HCT116 (cell line): ENCODE results near the gene FAM219A. TPM values are rescaled to one million over a fixed set of nuclear protein-coding genes. Genes with fewer than 3 reads are reported as not detected.
A peak's percentile ranks its signal among the peaks of the same experiment; 100 is the strongest.

Experiments
- ATAC-seq: fragments of 200-7000 bp; cut with Tn5 transposase; 2 replicates; pipeline ENCODE4 v1.9.1; 2020; ENCODE audit warnings: mild to moderate bottlenecking, moderate library complexity
- BruUV-seq: library from RNA; stranded (reverse); fragments of 400-500 nt; replicated peaks from 2 replicates; lab custom pipeline; 2021; lab: Mats Ljungman, UMichigan
- CTCF ChIA-PET: fragments of 300-600 bp; sonication (Branson Sonifier 250); formaldehyde crosslinking; loops from one replicate; lab custom pipeline; 2021; ENCODE audit warnings: antibody characterized with exemption; lab: Charles Lee
- POLR2A ChIA-PET: fragments of 300-600, 350-600 bp; sonication (Branson Sonifier 250); formaldehyde crosslinking; loops from one replicate; lab custom pipeline; 2021; ENCODE audit warnings: antibody characterized with exemption; lab: Charles Lee
- RAD21 ChIA-PET, 2 experiments: fragments of 300-600 bp; sonication (Branson Sonifier 250); formaldehyde crosslinking; loops; one replicate each; lab custom pipeline; 2023; ENCODE audit warnings: low total read pairs in 2 of 2; ENCODE audit not compliant: uncharacterized antibody in 2 of 2, unreplicated experiment in 2 of 2, low non-redundant PET in 1 of 2; lab: Charles Lee
- DNase-seq: peaks from one replicate; pipeline ENCODE4 v3.0.0-alpha.2; 2010; ENCODE audit warnings: low read depth, low spot score
- H2AFZ ChIP-seq: fragments of 200-600 bp; shearing (Covaris generic), sonication (generic); 2 replicates; pipeline ENCODE4 v1.6.1; 2017; ENCODE audit warnings: low read depth, mixed run types, mixed read lengths, antibody characterized with exemption, low read length; ENCODE audit not compliant: poor library complexity, severe bottlenecking
- H3K27ac ChIP-seq: 2 replicates; pipeline ENCODE4 v1.5.1; 2012; ENCODE audit warnings: low read depth, low read length
- H3K27me3 ChIP-seq: fragments of 200-600 bp; sonication (generic); 2 replicates; pipeline ENCODE4 v1.6.1; 2016; ENCODE audit warnings: mixed run types, low read length, mixed read lengths; ENCODE audit not compliant: insufficient read depth
- H3K36me3 ChIP-seq, 2 experiments: fragments of 200-500 bp in 1 of 2; fragments of 200-600 bp in 1 of 2; sonication (Bioruptor generic) in 1 of 2; sonication (generic) in 1 of 2; 2 replicates each; pipeline versions ENCODE4 v1.5.1 to v1.6.1; 2014 to 2016; ENCODE audit warnings: low read length in 2 of 2, inconsistent platforms in 1 of 2, mixed read lengths in 1 of 2, mixed run types in 1 of 2; ENCODE audit not compliant: insufficient read depth in 2 of 2, control insufficient read depth in 1 of 2
- H3K4me1 ChIP-seq, 2 experiments: fragments of 200-600 bp in 1 of 2; sonication (generic) in 1 of 2; 2 replicates each; pipeline versions ENCODE4 v1.5.1 to v1.6.1; 2012 to 2017; ENCODE audit warnings: low read length in 2 of 2, inconsistent platforms in 1 of 2, mild to moderate bottlenecking in 1 of 2, mixed read lengths in 1 of 2, mixed run types in 1 of 2, moderate library complexity in 1 of 2; ENCODE audit not compliant: insufficient read depth in 2 of 2, control insufficient read depth in 1 of 2
- H3K4me2 ChIP-seq: fragments of 200-600 bp; sonication (generic); 2 replicates; pipeline ENCODE4 v1.6.1; 2017; ENCODE audit warnings: mixed run types, low read length, mixed read lengths
- H3K4me3 ChIP-seq, 2 experiments: fragments of 200-600 bp in 1 of 2; sonication (generic) in 1 of 2; replicated peaks in 1 of 2; 2 replicates each; pipeline ENCODE4 v1.5.1; 2011 to 2016; ENCODE audit warnings: low read length in 2 of 2, control low read depth in 1 of 2, low read depth in 1 of 2, mild to moderate bottlenecking in 1 of 2, mixed read lengths in 1 of 2, mixed run types in 1 of 2
- H3K79me2 ChIP-seq: fragments of 200-600 bp; sonication (generic); 2 replicates; pipeline ENCODE4 v1.6.1; 2017; ENCODE audit warnings: mild to moderate bottlenecking, mixed run types, low read length, moderate library complexity, mixed read lengths; ENCODE audit not compliant: insufficient read depth
- H3K9ac ChIP-seq: fragments of 200-600 bp; sonication (generic); 2 replicates; pipeline ENCODE4 v1.6.1; 2016; ENCODE audit warnings: low read length, mixed read lengths
- H3K9me2 ChIP-seq: fragments of 200-600 bp; sonication (generic), shearing (Covaris generic); 2 replicates; pipeline ENCODE4 v1.6.1; 2017; ENCODE audit warnings: mixed run types, mild to moderate bottlenecking, moderate library complexity; ENCODE audit not compliant: insufficient read depth
- H3K9me3 ChIP-seq, 2 experiments: fragments of 200-500 bp in 1 of 2; fragments of 200-600 bp in 1 of 2; sonication (Bioruptor generic) in 1 of 2; sonication (generic) in 1 of 2; 2 replicates each; pipeline ENCODE4 v1.6.1; 2014 to 2017; ENCODE audit warnings: low read length in 2 of 2, mixed read lengths in 2 of 2, inconsistent platforms in 1 of 2, low read depth in 1 of 2, mild to moderate bottlenecking in 1 of 2, mixed run types in 1 of 2, moderate library complexity in 1 of 2; ENCODE audit not compliant: control insufficient read depth in 1 of 2, insufficient read depth in 1 of 2
- H4K20me1 ChIP-seq: fragments of 200-600 bp; sonication (generic), shearing (Covaris generic); 2 replicates; pipeline ENCODE4 v1.6.1; 2017; ENCODE audit warnings: mixed run types, mild to moderate bottlenecking, moderate library complexity; ENCODE audit not compliant: insufficient read depth
- CBX3 ChIP-seq: IDR thresholded peaks from 2 replicates; pipeline ENCODE4 v1.6.1; 2012; ENCODE audit warnings: low read depth
- CEBPB ChIP-seq: IDR thresholded peaks from 2 replicates; pipeline ENCODE4 v1.6.1; 2012; ENCODE audit warnings: low read depth
- CTCF ChIP-seq, 3 experiments: fragments of 200-600 bp in 1 of 3; sonication (generic) in 1 of 3; IDR thresholded peaks in 2 of 3; conservative IDR thresholded peaks in 1 of 3; 2 replicates each; pipeline ENCODE4 v1.5.1; 2012 to 2017; ENCODE audit warnings: low read depth in 2 of 3, low read length in 2 of 3, antibody characterized with exemption in 1 of 3, borderline replicate concordance in 1 of 3, control low read depth in 1 of 3, mild to moderate bottlenecking in 1 of 3, mixed read lengths in 1 of 3, mixed run types in 1 of 3, moderate library complexity in 1 of 3; ENCODE audit not compliant: insufficient read depth in 1 of 3
- EZH2 ChIP-seq: fragments of 200-600 bp; sonication (generic); IDR thresholded peaks from 2 replicates; pipeline ENCODE4 v1.6.1; 2017; ENCODE audit warnings: antibody characterized with exemption, mixed run types
- RAD21 ChIP-seq: IDR thresholded peaks from 2 replicates; pipeline ENCODE4 v1.6.1; 2012; ENCODE audit warnings: low read depth, mild to moderate bottlenecking
- SP1 ChIP-seq: IDR thresholded peaks from 2 replicates; pipeline ENCODE4 v1.6.1; 2012; ENCODE audit warnings: low read depth
- SRF ChIP-seq: IDR thresholded peaks from 2 replicates; pipeline ENCODE4 v1.6.1; 2012; ENCODE audit warnings: low read depth
- TCF7L2 ChIP-seq: IDR thresholded peaks from 2 replicates; pipeline ENCODE4 v1.7.0; 2011; ENCODE audit warnings: borderline replicate concordance, inconsistent platforms; ENCODE audit not compliant: insufficient read depth, insufficient read length; ENCODE audit errors: extremely low read depth
- ZNF274 ChIP-seq: fragments of 200-500 bp; sonication (Bioruptor generic); IDR thresholded peaks from 2 replicates; pipeline ENCODE4 v1.6.1; 2014; ENCODE audit warnings: mild to moderate bottlenecking, low read depth, low read length, inconsistent platforms
- intact Hi-C: fragments of 100-400 bp; cut with micrococcal nuclease; formaldehyde crosslinking; loops from 2 replicates; pipeline ENCODE4 v1.10.0; 2022
- total RNA-seq: library from RNA; stranded (reverse); gene quantifications from one replicate; pipeline ENCODE4 v1.2.1, GENCODE V29; 2021; ENCODE audit not compliant: unreplicated experiment

The FAM219A gene
- total RNA-seq, 1 experiment from 2014 or later: 13.4 TPM

DNA sequence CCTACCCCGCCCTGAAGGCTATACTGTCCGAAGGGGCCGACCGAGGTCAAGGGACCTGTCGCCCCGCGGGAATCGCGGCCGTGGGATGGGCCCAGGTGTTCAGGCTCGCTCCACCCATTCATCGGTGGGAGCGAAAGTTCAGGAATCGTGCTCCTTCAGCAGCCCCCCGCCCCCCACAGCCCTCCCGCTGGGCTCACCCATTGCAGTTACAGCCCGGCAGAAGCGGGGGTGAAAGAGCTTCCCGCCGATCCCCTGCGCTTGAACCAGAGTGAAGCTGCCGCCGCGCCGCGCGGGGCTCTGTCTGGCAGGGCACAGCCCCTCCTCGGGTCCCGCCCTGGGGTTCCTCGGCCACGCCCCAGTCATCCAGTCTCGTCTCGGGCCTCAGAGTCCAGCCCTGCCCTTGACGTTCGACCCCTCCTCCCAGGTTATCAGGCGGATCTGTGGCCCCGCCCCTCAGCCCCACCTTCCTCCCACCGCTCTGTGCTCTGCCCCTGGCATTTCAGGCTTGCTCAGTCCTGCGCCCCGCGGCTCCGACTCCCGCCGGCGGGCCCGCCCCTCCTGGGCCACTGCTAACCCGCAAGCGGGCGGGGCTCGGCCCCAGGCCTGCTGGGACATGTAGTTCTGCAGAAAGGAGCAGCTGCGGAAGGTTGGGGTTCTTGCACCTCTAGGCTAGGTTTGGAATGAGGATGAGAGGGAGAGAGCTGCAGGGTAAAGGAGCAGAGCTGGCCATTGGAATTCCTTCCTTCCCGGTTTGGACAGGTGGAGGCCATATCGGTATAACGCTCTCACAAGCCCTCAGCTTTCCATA, 81.6 kb downstream of the FAM219A start, which contains the start of gene MYORG (continued):
- no peak for TF ChIP-seq CTCF (IDR thresholded peaks at IDR 0.05 in 2 of 3, conservative IDR thresholded peaks at IDR 0.05 in 1 of 3; ENCODE audit: borderline replicate concordance in 1 of 3, insufficient read depth in 1 of 3, low read depth in 2 of 3, low read length in 2 of 3)
- TF ChIP-seq EZH2: no peak
- TF ChIP-seq RAD21: no peak
- no peak for TF ChIP-seq SRF

GRCh38 chr9:34375901-34376595, 82.3 kb downstream of the FAM219A start:
- no peaks in the 10 kb centered on the region for H3K79me2 ChIP-seq
- no peak for DNase-seq
- TF ChIP-seq CEBPB (no peak), CTCF (IDR thresholded peaks at IDR 0.05 in 2 of 3, conservative IDR thresholded peaks at IDR 0.05 in 1 of 3; ENCODE audit: borderline replicate concordance in 1 of 3, insufficient read depth in 1 of 3, low read depth in 2 of 3, low read length in 2 of 3) (peak in 2 of 3 experiments; percentile 33 to 46; a peak in 4 of 6 replicates), SP1 (no peak), TCF7L2 (peak; percentile 71), CBX3 (no peak), ZNF274 (no peak)
- TF ChIP-seq, all 23 proteins: peak for 2
- no peaks in the 10 kb centered on the region for H3K9me2 ChIP-seq
- peak overlapping the region; percentile 97 for H3K4me2 ChIP-seq
- CTCF ChIA-PET: interaction anchor here (1.1 to 6.7 kb wide), 3 partner anchors 28 to 228 kb away, joined by 3 to 54 read pairs (median 13); no protein-coding TSS in a partner anchor
- intact Hi-C loops: loop anchor here (5.0 kb wide), 3 partner anchors 119 to 249 kb away; partner anchors contain the start of genes DCAF12 and UBAP1
- H3K9ac ChIP-seq: peak overlapping the region; percentile 70
- TSS peak; percentile 66 for BruUV-seq
- no peaks in the 10 kb centered on the region for H4K20me1 ChIP-seq
- H3K27ac ChIP-seq: peak overlapping the region; percentile 46
- peak; percentile 46 for ATAC-seq
- H2AFZ ChIP-seq: peak overlapping the region; percentile 70
- H3K27me3 ChIP-seq: no peaks in the 10 kb centered on the region
- peaks cover 27 to 45% of the 10 kb centered on the region in 2 experiments for H3K4me1 ChIP-seq
- RAD21 ChIA-PET: interaction anchor here in 1 of 2 experiments (1.2 kb wide), 1 partner anchor 451 kb away, joined by 3 read pairs; no protein-coding TSS in a partner anchor
- POLR2A ChIA-PET: interaction anchor here (1.5 kb wide), 1 partner anchor 41 kb away, joined by 5 read pairs; no protein-coding TSS in a partner anchor
- H3K4me3 ChIP-seq: peak overlapping the region; percentile 72 to 84
- no peaks in the 10 kb centered on the region for H3K9me3 ChIP-seq
- no peaks in the 10 kb centered on the region; a peak in 1 of 4 replicates for H3K36me3 ChIP-seq
